GM23338 (cell line): ENCODE data around the gene GJC2. TPM values are rescaled to one million over a fixed set of nuclear protein-coding genes. Genes with fewer than 3 reads are reported as not detected.

Experiments
- ATAC-seq: fragments of 200-7000 bp; cut with Tn5 transposase; 3 replicates; pipeline ENCODE4 v1.9.1; 2020
- DNase-seq: peaks from one replicate; pipeline ENCODE4 v3.0.0-alpha.2; 2015; ENCODE audit warnings: low spot score
- H2AFZ ChIP-seq: fragments of 200-600 bp; sonication (generic); 2 replicates; pipeline ENCODE4 v1.8.0; 2016; ENCODE audit warnings: antibody characterized with exemption, mild to moderate bottlenecking, moderate library complexity
- H3F3A ChIP-seq: fragments of 200-600 bp; sonication (generic); replicated peaks from 2 replicates; pipeline ENCODE4 v1.8.0; 2017; ENCODE audit warnings: antibody characterized with exemption, mixed run types, low read depth
- H3K27ac ChIP-seq: fragments of 200-600 bp; sonication (generic); 2 replicates; pipeline ENCODE4 v1.6.1; 2016; ENCODE audit warnings: low read depth
- H3K27me3 ChIP-seq: fragments of 200-600 bp; sonication (generic); 2 replicates; pipeline ENCODE4 v1.8.0; 2016; ENCODE audit warnings: mild to moderate bottlenecking, mixed run types, moderate library complexity; ENCODE audit not compliant: insufficient read depth
- H3K36me3 ChIP-seq: fragments of 200-600 bp; sonication (generic); 2 replicates; pipeline ENCODE4 v1.8.0; 2016; ENCODE audit warnings: mild to moderate bottlenecking; ENCODE audit not compliant: insufficient read depth
- H3K4me1 ChIP-seq: fragments of 200-600 bp; sonication (generic); 2 replicates; pipeline ENCODE4 v1.8.0; 2016; ENCODE audit warnings: mild to moderate bottlenecking, moderate library complexity; ENCODE audit not compliant: insufficient read depth
- H3K4me2 ChIP-seq: fragments of 200-600 bp; sonication (generic); 2 replicates; pipeline ENCODE4 v1.7.1; 2017; ENCODE audit warnings: mixed run types
- H3K4me3 ChIP-seq: fragments of 200-600 bp; sonication (generic); 2 replicates; pipeline ENCODE4 v1.6.1; 2016; ENCODE audit warnings: mixed run types
- H3K79me2 ChIP-seq: fragments of 200-600 bp; sonication (generic); replicated peaks from 2 replicates; pipeline ENCODE4 v1.8.0; 2017; ENCODE audit warnings: mild to moderate bottlenecking; ENCODE audit not compliant: insufficient read depth
- H3K9me2 ChIP-seq: fragments of 200-600 bp; sonication (generic); 2 replicates; pipeline ENCODE4 v1.8.0; 2017; ENCODE audit not compliant: insufficient read depth
- H4K20me1 ChIP-seq: fragments of 200-600 bp; sonication (generic); replicated peaks from 2 replicates; pipeline ENCODE4 v1.8.0; 2017; ENCODE audit warnings: mild to moderate bottlenecking; ENCODE audit not compliant: insufficient read depth
- H3K27ac Mint-ChIP-seq: 2 replicates; pipeline ENCODE4 v1.8.0; 2020; ENCODE audit warnings: inconsistent platforms, mild to moderate bottlenecking, moderate library complexity, mixed read lengths
- H3K27me3 Mint-ChIP-seq: 3 replicates; pipeline ENCODE4 v1.8.0; 2022; ENCODE audit warnings: low read depth, mild to moderate bottlenecking, moderate library complexity, mixed read lengths, inconsistent platforms; ENCODE audit not compliant: insufficient read depth, poor library complexity
- H3K36me3 Mint-ChIP-seq: 3 replicates; pipeline ENCODE4 v1.8.0; 2021; ENCODE audit warnings: low read depth, mild to moderate bottlenecking, inconsistent platforms, moderate library complexity, mixed read lengths
- H3K4me1 Mint-ChIP-seq: 3 replicates; pipeline ENCODE4 v1.8.0; 2020; ENCODE audit warnings: mild to moderate bottlenecking, inconsistent platforms, mixed read lengths
- H3K4me3 Mint-ChIP-seq: 3 replicates; pipeline ENCODE4 v1.8.0; 2021; ENCODE audit warnings: moderate library complexity, mild to moderate bottlenecking, inconsistent platforms, mixed read lengths
- H3K9me3 Mint-ChIP-seq: 3 replicates; pipeline ENCODE4 v1.8.0; 2020; ENCODE audit warnings: moderate library complexity, mild to moderate bottlenecking, inconsistent platforms, mixed read lengths
- CREB1 ChIP-seq: fragments of 250-450 bp; sonication (Bioruptor Pico); IDR thresholded peaks from 2 replicates; pipeline ENCODE4 v1.5.0; 2020; ENCODE audit warnings: low read depth, mild to moderate bottlenecking, moderate library complexity
- ETS1 ChIP-seq: IDR thresholded peaks from 2 replicates; pipeline ENCODE4 v1.6.1; 2016; ENCODE audit warnings: antibody characterized with exemption
- EZH2 ChIP-seq: fragments of 200-600 bp; sonication (generic); IDR thresholded peaks from one replicate; pipeline ENCODE4 v1.8.0; 2017; ENCODE audit warnings: antibody characterized with exemption, mild to moderate bottlenecking, low read depth; ENCODE audit not compliant: unreplicated experiment
- EZH2phosphoT487 ChIP-seq: fragments of 200-600 bp; sonication (generic); IDR thresholded peaks from one replicate; pipeline ENCODE4 v1.8.1; 2018; ENCODE audit warnings: antibody characterized with exemption; ENCODE audit not compliant: unreplicated experiment
- NANOG ChIP-seq: IDR thresholded peaks from 2 replicates; pipeline ENCODE4 v1.6.1; 2016; ENCODE audit warnings: antibody characterized with exemption, borderline replicate concordance
- POLR2AphosphoS5 ChIP-seq: IDR thresholded peaks from 2 replicates; pipeline ENCODE4 v1.6.1; 2016; ENCODE audit warnings: antibody characterized with exemption, low read depth
- STAT1 ChIP-seq: IDR thresholded peaks from one replicate; pipeline ENCODE4 v1.6.1; 2016; ENCODE audit warnings: antibody characterized with exemption; ENCODE audit not compliant: unreplicated experiment
- ZNF114 ChIP-seq: fragments of 250-450 bp; sonication (Bioruptor Pico); IDR thresholded peaks from 2 replicates; pipeline ENCODE4 v1.5.0; 2020; ENCODE audit warnings: mild to moderate bottlenecking, moderate library complexity
- ZNF331 ChIP-seq: fragments of 250-450 bp; sonication (Bioruptor Pico); IDR thresholded peaks from 2 replicates; pipeline ENCODE4 v1.5.0; 2020; ENCODE audit warnings: low read depth, mild to moderate bottlenecking, moderate library complexity
- ZNF462 ChIP-seq: fragments of 250-450 bp; sonication (Bioruptor Pico); IDR thresholded peaks from 2 replicates; pipeline ENCODE4 v1.5.0; 2020; ENCODE audit warnings: mild to moderate bottlenecking, moderate library complexity
- polyA plus RNA-seq: library from polyadenylated mRNA; unstranded; fragments of >200 nt; fragmentation: Nextera tagmentation; extraction: Ambion mirVana; gene quantifications from 2 replicates; pipeline ENCODE4 v1.2.1, GENCODE V29; 2016
- total RNA-seq: library from RNA; depleted of rRNA; stranded (reverse); fragments of >200 nt; shearing (Covaris generic); gene quantifications from 2 replicates; pipeline ENCODE4 v1.2.3, GENCODE V29; 2014

The GJC2 gene
- total and polyA plus RNA-seq, 2 experiments from 2014 or later = 0.15 to 1.2 TPM

GRCh38 chr1:228159008-228159665, 9.4 kb downstream of the GJC2 start:
- no peak overlapping the region for H3K27ac Mint-ChIP-seq
- Histone ChIP-seq H3K27me3 (peaks cover 28% of the 10 kb centered on the region), H3F3A (no peaks in the 10 kb centered on the region), H3K9me2 (no peaks in the 10 kb centered on the region), H3K4me1 (peaks cover 8% of the 10 kb centered on the region; the same call in 1 of the 2 replicates), H3K4me3 (no peak overlapping the region), H2AFZ (no peak overlapping the region), H3K36me3 (no peaks in the 10 kb centered on the region), H3K4me2 (no peak overlapping the region), H4K20me1 (no peaks in the 10 kb centered on the region), H3K27ac (no peak overlapping the region), H3K79me2 (no peaks in the 10 kb centered on the region)
- H3K4me1 Mint-ChIP-seq = peaks cover 2% of the 10 kb centered on the region; the same call in 1 of the 3 replicates
- ATAC-seq = no peak
- peaks cover 29% of the 10 kb centered on the region for H3K27me3 Mint-ChIP-seq
- TF ChIP-seq STAT1 (no peak), CREB1 (no peak)
- no peak overlapping the region for H3K4me3 Mint-ChIP-seq
- no peaks in the 10 kb centered on the region for H3K9me3 Mint-ChIP-seq
- no peak for DNase-seq
- H3K36me3 Mint-ChIP-seq = no peaks in the 10 kb centered on the region

GRCh38 chr1:228160201-228160761, 10.6 kb downstream of the GJC2 start:
- no peak overlapping the region for H3K4me2 ChIP-seq
- H3K27ac ChIP-seq = no peak overlapping the region
- H3K79me2 ChIP-seq = no peaks in the 10 kb centered on the region
- DNase-seq (no peak), ATAC-seq (no peak)
- peaks cover 28% of the 10 kb centered on the region for H3K27me3 ChIP-seq
- H2AFZ ChIP-seq = no peak overlapping the region
- H3K9me3 Mint-ChIP-seq = no peaks in the 10 kb centered on the region
- H3K27me3 Mint-ChIP-seq = peaks cover 24% of the 10 kb centered on the region
- H3K4me3 ChIP-seq = no peak overlapping the region
- H3K4me3 Mint-ChIP-seq = no peak overlapping the region
- H3K9me2 ChIP-seq = no peaks in the 10 kb centered on the region
- no peak overlapping the region for H3K27ac Mint-ChIP-seq
- no peaks in the 10 kb centered on the region for H3K36me3 ChIP-seq
- H3K4me1 Mint-ChIP-seq = peaks cover 7% of the 10 kb centered on the region; the same call in 1 of the 3 replicates
- no peaks in the 10 kb centered on the region for H3K36me3 Mint-ChIP-seq
- no peaks in the 10 kb centered on the region for H3F3A ChIP-seq
- peaks cover 8% of the 10 kb centered on the region; the same call in 1 of the 2 replicates for H3K4me1 ChIP-seq
- no peaks in the 10 kb centered on the region; the same call in 1 of the 2 replicates for H4K20me1 ChIP-seq
- TF ChIP-seq EZH2phosphoT487 = no peak
- TF ChIP-seq ZNF331 (CRISPR knock-in tag) = no peak
- no peak for TF ChIP-seq EZH2
- no peak for TF ChIP-seq ETS1
- TF ChIP-seq ZNF462 (CRISPR knock-in tag) = no peak
- no peak for TF ChIP-seq POLR2AphosphoS5
- TF ChIP-seq ZNF114 (CRISPR knock-in tag) = no peak
- TF ChIP-seq STAT1 = no peak
- TF ChIP-seq CREB1 = no peak
- no peak for TF ChIP-seq NANOG
